Spleen (tissue), 7 donors: ENCODE results near the gene IDUA.

Source experiments
- CTCF ChIP-seq, 11 experiments: fragments of 200-600 bp in 7 of 11; fragments of 450-650 bp in 4 of 11; sonication (generic) in 4 of 11; IDR thresholded peaks in 8 of 11; conservative IDR thresholded peaks in 3 of 11; 1 replicate in 7 of 11; 2 replicates in 4 of 11; pipeline versions ENCODE4 v1.4.0 to v1.8.0; 2016 to 2021; ENCODE audit warnings: antibody characterized with exemption in 11 of 11, inconsistent platforms in 4 of 11, mild to moderate bottlenecking in 1 of 11
- POLR2A ChIP-seq, 3 donors: fragments of 450-650 bp; IDR thresholded peaks; one replicate each; pipeline ENCODE4 v1.5.1; 2017; ENCODE audit warnings: antibody characterized with exemption in 3 of 3, mild to moderate bottlenecking in 1 of 3
- POLR2AphosphoS5 ChIP-seq, 3 donors: sonication (generic); formaldehyde crosslinking; IDR thresholded peaks; one replicate each; pipeline ENCODE4 v1.5.1; 2017; ENCODE audit warnings: antibody characterized with exemption in 3 of 3
- donor health status: DM: no; HTN: no; CAD: no; lungs with moderate emphysema.
- donor health status: DM: no; HTN: no; CAD: no.
- donor health status: DM: no; HTN: no; CAD: no.

GRCh38 chr4:987624-988513 is 1.0 kb downstream of the IDUA start:
- no peak for TF ChIP-seq CTCF (IDR thresholded peaks at IDR 0.05 in 8 of 11, conservative IDR thresholded peaks at IDR 0.05 in 3 of 11)
- TF ChIP-seq POLR2A (IDR thresholded peaks at IDR 0.05), result no peak
- no peak for TF ChIP-seq POLR2AphosphoS5 (IDR thresholded peaks at IDR 0.05)
